Mucosa of rectum (tissue), 2 donors: ENCODE measurements around the gene VAV3.

ENCODE experiments used
- H3K27ac ChIP-seq, 2 donors: one replicate each; pipeline ENCODE4 v1.7.0; 2013; ENCODE audit warnings: inconsistent platforms in 2 of 2, low read depth in 2 of 2, low read length in 2 of 2
- H3K27me3 ChIP-seq, 2 donors: one replicate each; pipeline ENCODE4 v1.7.0; 2013; ENCODE audit warnings: low read length in 2 of 2; ENCODE audit not compliant: control insufficient read depth in 2 of 2, insufficient read depth in 2 of 2
- H3K36me3 ChIP-seq, 2 donors: one replicate each; pipeline ENCODE4 v1.7.0; 2013; ENCODE audit warnings: low read length in 2 of 2; ENCODE audit not compliant: control insufficient read depth in 2 of 2, insufficient read depth in 2 of 2
- H3K4me1 ChIP-seq, 2 donors: one replicate each; pipeline ENCODE4 v1.7.0; 2013; ENCODE audit warnings: low read length in 2 of 2, mild to moderate bottlenecking in 1 of 2; ENCODE audit not compliant: control insufficient read depth in 2 of 2, insufficient read depth in 2 of 2
- H3K4me3 ChIP-seq, 2 donors: one replicate each; pipeline ENCODE4 v1.7.0; 2013; ENCODE audit warnings: low read length in 2 of 2
- H3K9ac ChIP-seq, 2 donors: one replicate each; pipeline ENCODE4 v1.7.0; 2013; ENCODE audit warnings: low read length in 2 of 2, low read depth in 1 of 2, mild to moderate bottlenecking in 1 of 2
- H3K9me3 ChIP-seq, 2 donors: one replicate each; pipeline ENCODE4 v1.7.0; 2013; ENCODE audit warnings: low read length in 2 of 2; ENCODE audit not compliant: control insufficient read depth in 2 of 2
- donor health status: healthy.
- donor health status: Normal muscosa, but diverticular disease.

The VAV3 gene

GRCh38 chr1:108000184-108000583 is 35.2 kb upstream of the VAV3 start:
- Histone ChIP-seq H3K4me3 (no peak overlapping the region), H3K9ac (no peak overlapping the region), H3K36me3 (no peaks in the 10 kb centered on the region), H3K4me1 (no peaks in the 10 kb centered on the region), H3K27ac (no peak overlapping the region), H3K9me3 (no peaks in the 10 kb centered on the region), H3K27me3 (no peaks in the 10 kb centered on the region)

- Histone ChIP-seq H3K27me3 (no peaks in the 10 kb centered on the region), H3K27ac (no peak overlapping the region), H3K4me3 (no peak overlapping the region), H3K9ac (no peak overlapping the region), H3K9me3 (no peaks in the 10 kb centered on the region), H3K4me1 (no peaks in the 10 kb centered on the region), H3K36me3 (no peaks in the 10 kb centered on the region)
Observed at GRCh38 chr1:107997866-107998265, 32.9 kb upstream of the VAV3 start.

- no peak overlapping the region for H3K27ac ChIP-seq
- no peaks in the 10 kb centered on the region for H3K27me3 ChIP-seq
Observed at GRCh38 chr1:107993920-107994319, 28.9 kb upstream of the VAV3 start.

GRCh38 chr1:107992347-107992746 is 27.4 kb upstream of the VAV3 start:
- H3K36me3 ChIP-seq = no peaks in the 10 kb centered on the region
- H3K4me3 ChIP-seq = no peak overlapping the region
- no peaks in the 10 kb centered on the region for H3K27me3 ChIP-seq
- no peak overlapping the region for H3K27ac ChIP-seq
- H3K9me3 ChIP-seq = no peaks in the 10 kb centered on the region
- H3K4me1 ChIP-seq = no peaks in the 10 kb centered on the region
- no peak overlapping the region for H3K9ac ChIP-seq

More at GRCh38 chr1:107993920-107994319, 28.9 kb upstream of the VAV3 start:
- H3K9me3 ChIP-seq = no peaks in the 10 kb centered on the region
- no peaks in the 10 kb centered on the region for H3K36me3 ChIP-seq
- H3K9ac ChIP-seq = no peak overlapping the region
- no peak overlapping the region for H3K4me3 ChIP-seq
- H3K4me1 ChIP-seq = no peaks in the 10 kb centered on the region

GRCh38 chr1:107991371-107992066 is 26.5 kb upstream of the VAV3 start:
- no peak overlapping the region for H3K9ac ChIP-seq
- H3K4me1 ChIP-seq = no peaks in the 10 kb centered on the region
- no peak overlapping the region for H3K4me3 ChIP-seq
- H3K27me3 ChIP-seq = no peaks in the 10 kb centered on the region
- H3K27ac ChIP-seq = no peak overlapping the region
- H3K9me3 ChIP-seq = no peaks in the 10 kb centered on the region
- no peaks in the 10 kb centered on the region for H3K36me3 ChIP-seq

- H3K9ac ChIP-seq = no peak overlapping the region
Observed at GRCh38 chr1:107990606-107991005, 25.6 kb upstream of the VAV3 start.

GRCh38 chr1:107981277-107981676 is 16.3 kb upstream of the VAV3 start:
- H3K9me3 ChIP-seq = no peaks in the 10 kb centered on the region
- H3K36me3 ChIP-seq = no peaks in the 10 kb centered on the region
- no peak overlapping the region for H3K9ac ChIP-seq
- no peak overlapping the region for H3K4me3 ChIP-seq
- no peak overlapping the region for H3K27ac ChIP-seq
- no peaks in the 10 kb centered on the region for H3K27me3 ChIP-seq
- no peaks in the 10 kb centered on the region for H3K4me1 ChIP-seq

More at GRCh38 chr1:107990606-107991005, 25.6 kb upstream of the VAV3 start:
- Histone ChIP-seq H3K27ac (no peak overlapping the region), H3K4me3 (no peak overlapping the region), H3K27me3 (no peaks in the 10 kb centered on the region), H3K9me3 (no peaks in the 10 kb centered on the region), H3K36me3 (no peaks in the 10 kb centered on the region), H3K4me1 (no peaks in the 10 kb centered on the region)

GRCh38 chr1:107979926-107980325 is 14.9 kb upstream of the VAV3 start:
- H3K36me3 ChIP-seq = no peaks in the 10 kb centered on the region
- no peak overlapping the region for H3K9ac ChIP-seq
- no peak overlapping the region for H3K27ac ChIP-seq
- no peaks in the 10 kb centered on the region for H3K4me1 ChIP-seq
- no peak overlapping the region for H3K4me3 ChIP-seq
- H3K27me3 ChIP-seq = no peaks in the 10 kb centered on the region
- no peaks in the 10 kb centered on the region for H3K9me3 ChIP-seq

GRCh38 chr1:107979088-107979487 is 14.1 kb upstream of the VAV3 start:
- Histone ChIP-seq H3K27ac (no peak overlapping the region), H3K4me3 (no peak overlapping the region), H3K27me3 (no peaks in the 10 kb centered on the region), H3K9me3 (no peaks in the 10 kb centered on the region), H3K9ac (no peak overlapping the region), H3K36me3 (no peaks in the 10 kb centered on the region), H3K4me1 (no peaks in the 10 kb centered on the region)

- H3K9ac ChIP-seq = no peak overlapping the region
- H3K9me3 ChIP-seq = no peaks in the 10 kb centered on the region
- no peaks in the 10 kb centered on the region for H3K4me1 ChIP-seq
- no peaks in the 10 kb centered on the region for H3K27me3 ChIP-seq
- H3K27ac ChIP-seq = no peak overlapping the region
- H3K36me3 ChIP-seq = no peaks in the 10 kb centered on the region
- H3K4me3 ChIP-seq = no peak overlapping the region
Observed at GRCh38 chr1:107976836-107977235, 11.9 kb upstream of the VAV3 start.
